AG09319 (cell line): ENCODE data around the gene PAPSS2.
A peak's percentile ranks its signal among the peaks of the same experiment; 100 is the strongest.
"Not testable (repeated sequence)": the region's sequence is repeated elsewhere in the genome, so short reads cannot be mapped to it uniquely, and the experiment has no call there.

Source experiments
- DNase-seq: peaks from one replicate; pipeline ENCODE4 v3.0.0-alpha.2; 2010; ENCODE audit warnings: low read depth; ENCODE audit errors: extremely low read depth
- TF ChIP-seq, protein P1 (sequence below): IDR thresholded peaks from 2 replicates; pipeline ENCODE4 v1.5.1; 2011; ENCODE audit warnings: low read depth, mild to moderate bottlenecking, inconsistent platforms, low read length, moderate library complexity

The PAPSS2 gene

GRCh38 chr10:87723500-87723899 is 63.8 kb downstream of the PAPSS2 start:
- TF ChIP-seq, protein P1, sequence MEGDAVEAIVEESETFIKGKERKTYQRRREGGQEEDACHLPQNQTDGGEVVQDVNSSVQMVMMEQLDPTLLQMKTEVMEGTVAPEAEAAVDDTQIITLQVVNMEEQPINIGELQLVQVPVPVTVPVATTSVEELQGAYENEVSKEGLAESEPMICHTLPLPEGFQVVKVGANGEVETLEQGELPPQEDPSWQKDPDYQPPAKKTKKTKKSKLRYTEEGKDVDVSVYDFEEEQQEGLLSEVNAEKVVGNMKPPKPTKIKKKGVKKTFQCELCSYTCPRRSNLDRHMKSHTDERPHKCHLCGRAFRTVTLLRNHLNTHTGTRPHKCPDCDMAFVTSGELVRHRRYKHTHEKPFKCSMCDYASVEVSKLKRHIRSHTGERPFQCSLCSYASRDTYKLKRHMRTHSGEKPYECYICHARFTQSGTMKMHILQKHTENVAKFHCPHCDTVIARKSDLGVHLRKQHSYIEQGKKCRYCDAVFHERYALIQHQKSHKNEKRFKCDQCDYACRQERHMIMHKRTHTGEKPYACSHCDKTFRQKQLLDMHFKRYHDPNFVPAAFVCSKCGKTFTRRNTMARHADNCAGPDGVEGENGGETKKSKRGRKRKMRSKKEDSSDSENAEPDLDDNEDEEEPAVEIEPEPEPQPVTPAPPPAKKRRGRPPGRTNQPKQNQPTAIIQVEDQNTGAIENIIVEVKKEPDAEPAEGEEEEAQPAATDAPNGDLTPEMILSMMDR = no peak
- no peak for DNase-seq

- TF ChIP-seq, protein P1 = no peak
- DNase-seq = no peak
These were observed 65.1 kb downstream of the PAPSS2 start for GRCh38 chr10:87724789-87725188.

DNA sequence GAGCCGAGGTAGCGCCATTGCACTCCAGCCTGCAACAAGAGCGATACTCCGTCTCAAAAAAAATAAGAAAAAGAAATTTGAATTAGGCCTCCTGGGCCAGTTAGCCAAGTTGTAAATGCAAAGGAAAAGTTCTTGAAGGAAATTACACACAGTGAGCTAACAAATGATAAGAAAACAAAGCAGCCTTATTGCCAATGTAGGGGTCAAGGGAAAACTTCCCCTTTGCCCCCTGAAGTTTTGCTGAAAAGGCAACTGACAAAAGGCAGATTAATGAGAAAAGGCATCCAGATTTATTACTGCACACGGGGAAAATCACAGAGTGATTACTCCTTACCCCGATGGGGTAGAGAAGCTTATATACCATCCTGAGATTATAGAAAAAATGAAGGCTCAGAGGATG is 70.3 kb downstream of the PAPSS2 start:
- no peak for DNase-seq
- TF ChIP-seq, protein P1 = no peak

DNA sequence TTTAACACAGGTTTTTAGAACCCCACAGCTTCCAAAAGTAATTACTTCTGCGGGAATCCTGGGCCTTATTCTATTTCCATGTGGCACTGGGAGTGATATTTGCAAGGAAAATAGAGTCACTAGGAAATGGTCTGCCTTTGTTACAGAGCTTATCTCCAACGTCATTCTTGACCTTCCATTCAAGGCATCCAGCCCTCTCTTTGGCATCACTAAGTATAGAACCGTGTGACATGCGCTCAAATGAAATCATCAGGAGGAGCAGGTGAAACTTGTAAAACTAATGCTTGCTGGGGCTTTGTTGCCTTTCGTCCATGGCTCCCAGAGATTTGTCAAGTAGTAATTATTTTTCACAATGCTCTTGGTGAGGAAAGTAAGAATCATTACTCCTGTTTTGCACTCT is 73.4 kb downstream of the PAPSS2 start:
- TF ChIP-seq, protein P1 = no peak
- DNase-seq = no peak

GRCh38 chr10:87734987-87735827 is 75.5 kb downstream of the PAPSS2 start:
- TF ChIP-seq, protein P1 = peak; percentile 70
- DNase-seq = peak; percentile 15

- not testable (repeated sequence) for DNase-seq
These were observed 78.6 kb downstream of the PAPSS2 start for GRCh38 chr10:87738253-87738652.

DNA sequence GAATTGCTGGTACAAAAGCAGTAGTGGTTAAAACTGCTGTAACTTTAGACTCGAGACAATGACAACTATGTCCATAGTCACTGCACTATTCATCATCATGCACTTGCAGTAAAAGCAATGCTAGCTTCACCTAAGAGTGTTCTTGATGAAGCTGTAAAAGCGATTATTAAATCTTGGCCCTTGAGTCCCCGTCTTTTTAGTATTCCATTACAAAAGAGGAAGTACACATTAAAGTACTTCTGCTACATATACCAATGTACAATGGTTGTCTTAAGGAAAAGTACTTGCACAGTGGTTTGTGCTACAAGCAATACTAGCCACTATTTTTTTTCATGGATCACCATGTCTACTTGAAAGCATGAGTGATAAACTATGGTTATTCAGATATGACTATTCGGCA is 80.0 kb downstream of the PAPSS2 start:
- DNase-seq = no peak
- TF ChIP-seq, protein P1 = no peak

DNA sequence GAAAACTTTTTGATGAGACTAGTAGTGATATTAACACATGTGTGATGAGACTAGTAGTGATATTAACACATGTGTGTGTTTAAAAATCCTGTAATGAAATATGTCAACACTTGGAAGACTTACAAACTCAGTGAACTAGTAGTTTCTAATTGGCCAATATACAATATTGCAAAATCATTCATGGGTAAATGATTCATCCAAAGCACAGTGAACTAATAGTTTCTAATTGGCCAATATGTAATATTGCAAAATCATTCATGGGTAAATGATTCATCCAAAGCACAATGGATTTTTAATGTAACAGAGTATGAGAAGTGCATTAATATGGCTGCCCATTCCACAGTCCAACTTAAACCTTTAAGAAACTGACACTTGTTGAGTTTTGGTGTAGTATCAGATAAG is 80.6 kb downstream of the PAPSS2 start:
- DNase-seq = peak; percentile 41
- TF ChIP-seq, protein P1 = no peak

DNA sequence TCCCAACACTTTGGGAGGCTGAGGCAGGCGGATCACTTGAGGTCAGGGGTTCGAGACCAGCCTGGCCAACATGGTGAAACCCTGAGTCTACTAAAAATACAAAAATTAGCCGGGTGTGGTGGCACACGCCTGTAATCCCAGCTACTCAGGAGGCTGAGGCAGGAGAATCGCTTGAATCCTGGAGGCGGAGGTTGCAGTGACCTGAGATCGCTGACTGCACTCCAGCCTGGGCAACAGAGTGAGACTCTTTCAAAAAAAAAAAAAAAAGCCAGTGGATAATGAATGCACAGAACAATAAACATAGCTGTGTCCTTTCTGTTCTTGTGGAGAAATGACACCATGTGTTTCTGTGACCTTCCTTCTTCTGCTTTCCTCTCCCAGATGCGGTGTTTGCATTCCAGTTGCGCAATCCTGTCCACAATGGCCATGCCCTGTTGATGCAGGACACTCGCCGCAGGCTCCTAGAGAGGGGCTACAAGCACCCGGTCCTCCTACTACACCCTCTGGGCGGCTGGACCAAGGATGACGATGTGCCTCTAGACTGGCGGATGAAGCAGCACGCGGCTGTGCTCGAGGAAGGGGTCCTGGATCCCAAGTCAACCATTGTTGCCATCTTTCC is 83.4 kb downstream of the PAPSS2 start:
- DNase-seq = not testable (repeated sequence)
